Measurements from ENCODE around the gene ABLIM1.

The ABLIM1 gene

GRCh38 chr10:114662646-114663217 lies 4.7 kb upstream of the ABLIM1 start:
- H3K4me3 ChIP-seq (ENCODE audit: low read length): no peak overlapping the region
- no peak overlapping the region for H3K9ac ChIP-seq (ENCODE audit: low read length)
- no peaks in the 10 kb centered on the region for H4K20me1 ChIP-seq (ENCODE audit: insufficient read depth, low read length)
- H2AFZ ChIP-seq (ENCODE audit: low read depth, low read length): no peak overlapping the region
- H3K36me3 ChIP-seq (replicated peaks; ENCODE audit: low read depth, low read length): no peaks in the 10 kb centered on the region
- H3K27me3 ChIP-seq (ENCODE audit: low read depth, low read length): peaks cover 6% of the 10 kb centered on the region; the same call in 1 of the 2 replicates
- H3K4me2 ChIP-seq (ENCODE audit: low read length): no peak overlapping the region
- H3K9me3 ChIP-seq (ENCODE audit: insufficient read depth, low read length): no peaks in the 10 kb centered on the region
- H3K4me1 ChIP-seq (ENCODE audit: low read length): no peaks in the 10 kb centered on the region
- no peaks in the 10 kb centered on the region for H3K79me2 ChIP-seq (ENCODE audit: low read length)
- no peak overlapping the region for H3K27ac ChIP-seq (ENCODE audit: low read length)
- TF ChIP-seq EZH2phosphoT487 (IDR thresholded peaks at IDR 0.05; ENCODE audit: low read depth): no peak
- TF ChIP-seq CTCF (IDR thresholded peaks at IDR 0.05; ENCODE audit: low read depth, low read length): no peak

DNA sequence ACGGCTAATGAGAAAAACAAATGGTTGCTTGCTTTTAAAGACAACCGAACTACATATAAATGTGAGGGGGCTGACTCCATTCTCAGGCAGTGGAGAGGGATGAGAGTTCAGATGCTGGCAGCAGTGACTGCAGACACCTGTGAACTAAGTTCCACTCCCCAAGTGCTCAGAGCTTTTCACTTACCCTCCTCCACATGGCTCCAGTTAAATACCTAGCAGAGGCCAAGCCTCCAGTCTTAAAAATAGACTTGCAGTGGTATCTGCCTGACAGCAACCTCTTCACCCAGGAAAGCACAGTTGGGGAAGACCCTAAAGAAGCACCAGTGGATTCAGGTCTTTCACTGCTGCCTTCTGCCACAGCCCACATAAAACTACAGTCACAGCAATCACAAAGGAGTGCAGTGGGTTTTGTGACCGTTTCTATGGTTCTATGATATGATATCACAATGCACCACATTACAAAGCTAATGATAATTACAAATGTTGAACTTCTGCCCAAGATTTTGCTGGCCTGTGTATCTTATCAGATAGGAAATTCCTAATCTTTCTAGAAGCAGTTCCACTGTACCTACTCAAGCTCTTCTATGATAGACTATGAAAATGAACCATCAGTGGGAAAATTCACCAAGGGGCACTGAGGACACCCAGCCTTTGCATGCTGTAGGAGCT lies 3.3 kb upstream of the ABLIM1 start:
- no peak overlapping the region for H3K27ac ChIP-seq (ENCODE audit: low read length)
- TF ChIP-seq EZH2phosphoT487 (IDR thresholded peaks at IDR 0.05; ENCODE audit: low read depth) (no peak), CTCF (IDR thresholded peaks at IDR 0.05; ENCODE audit: low read depth, low read length) (no peak)
- no peak overlapping the region for H3K4me3 ChIP-seq (ENCODE audit: low read length)
- no peaks in the 10 kb centered on the region for H3K4me1 ChIP-seq (ENCODE audit: low read length)
- H3K27me3 ChIP-seq (ENCODE audit: low read depth, low read length): peaks cover 6% of the 10 kb centered on the region; the same call in 1 of the 2 replicates
- H3K9me3 ChIP-seq (ENCODE audit: insufficient read depth, low read length): no peaks in the 10 kb centered on the region
- no peaks in the 10 kb centered on the region for H3K36me3 ChIP-seq (replicated peaks; ENCODE audit: low read depth, low read length)
- H3K9ac ChIP-seq (ENCODE audit: low read length): no peak overlapping the region
- H3K79me2 ChIP-seq (ENCODE audit: low read length): no peaks in the 10 kb centered on the region
- H3K4me2 ChIP-seq (ENCODE audit: low read length): no peak overlapping the region
- H2AFZ ChIP-seq (ENCODE audit: low read depth, low read length): no peak overlapping the region
- H4K20me1 ChIP-seq (ENCODE audit: insufficient read depth, low read length): no peaks in the 10 kb centered on the region

DNA sequence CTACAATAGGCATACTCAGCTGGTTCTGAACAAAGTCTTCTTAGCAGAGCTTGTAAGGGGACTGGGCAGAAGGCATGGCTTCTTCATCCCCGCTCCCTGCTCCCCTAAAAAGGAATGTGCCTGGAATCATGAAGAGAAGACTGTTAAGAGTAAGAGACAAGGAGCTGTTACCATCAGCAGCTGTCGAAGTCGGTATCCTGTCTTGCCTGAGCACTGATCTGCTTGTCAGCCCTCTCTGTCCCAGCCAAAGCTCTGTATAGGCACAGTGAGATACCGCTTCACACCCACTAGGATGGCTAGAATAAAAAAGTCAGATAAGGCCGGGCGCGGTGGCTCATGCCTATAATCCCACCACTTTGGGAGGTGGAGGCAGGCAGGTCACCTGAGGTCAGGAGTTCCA lies 2.4 kb downstream of the ABLIM1 start:
- H3K79me2 ChIP-seq (ENCODE audit: low read length): no peaks in the 10 kb centered on the region

More for the DNA sequence above, 2.4 kb downstream of the ABLIM1 start:
- Histone ChIP-seq H3K4me2 (ENCODE audit: low read length) (no peak overlapping the region), H3K9me3 (ENCODE audit: insufficient read depth, low read length) (no peaks in the 10 kb centered on the region), H2AFZ (ENCODE audit: low read depth, low read length) (no peak overlapping the region), H3K27ac (ENCODE audit: low read length) (no peak overlapping the region), H3K9ac (ENCODE audit: low read length) (no peak overlapping the region), H4K20me1 (ENCODE audit: insufficient read depth, low read length) (no peaks in the 10 kb centered on the region), H3K4me1 (ENCODE audit: low read length) (no peaks in the 10 kb centered on the region), H3K27me3 (ENCODE audit: low read depth, low read length) (no peaks in the 10 kb centered on the region), H3K4me3 (ENCODE audit: low read length) (no peak overlapping the region), H3K36me3 (replicated peaks; ENCODE audit: low read depth, low read length) (no peaks in the 10 kb centered on the region)
- TF ChIP-seq EZH2phosphoT487 (IDR thresholded peaks at IDR 0.05; ENCODE audit: low read depth): no peak
- no peak for TF ChIP-seq CTCF (IDR thresholded peaks at IDR 0.05; ENCODE audit: low read depth, low read length)
